HG03103 (cell line): ENCODE data around the gene CENPQ.
"Not testable (repeated sequence)": the region's sequence is repeated elsewhere in the genome, so short reads cannot be mapped to it uniquely, and the experiment has no call there.

Source experiments
- ATAC-seq: cut with Tn5 transposase; IDR thresholded peaks from one replicate; pipeline ENCODE4 v1.9.1; 2021; ENCODE audit warnings: low read depth; ENCODE audit not compliant: unreplicated experiment

Gene CENPQ

GRCh38 chr6:49462927-49463611 is at the start of gene CENPQ, which contains the start of gene MMUT:
Gene CENPQ (plus strand): TSS chr6:49463370. CDS start chr6:49470177, 6,807 bp downstream.
Gene MMUT (minus strand): TSS chr6:49463253. CDS start chr6:49459466, 3,787 bp downstream.
- peak; percentile 98 for ATAC-seq

- no peak for ATAC-seq
Observed at GRCh38 chr6:49415358-49415757, 47.8 kb upstream of the CENPQ start.

- ATAC-seq = no peak
Observed at GRCh38 chr6:49416195-49416594, 47.0 kb upstream of the CENPQ start.

GRCh38 chr6:49423817-49424216 is 39.4 kb upstream of the CENPQ start:
- ATAC-seq = no peak

GRCh38 chr6:49430187-49430586 is 33.0 kb upstream of the CENPQ start:
- ATAC-seq = no peak

GRCh38 chr6:49430866-49431265 is 32.3 kb upstream of the CENPQ start:
- ATAC-seq = no peak

- ATAC-seq = no peak
Observed at GRCh38 chr6:49453221-49453620, 9.9 kb upstream of the CENPQ start.

GRCh38 chr6:49454787-49455709 is 8.1 kb upstream of the CENPQ start:
- ATAC-seq = peak; percentile 61

- ATAC-seq = no peak
Observed at GRCh38 chr6:49457771-49458170, 5.4 kb upstream of the CENPQ start.

GRCh38 chr6:49462071-49462470 is 1.1 kb upstream of the CENPQ start:
- ATAC-seq = no peak

GRCh38 chr6:49462599-49462926 is 607 bp upstream of the CENPQ start:
- ATAC-seq = peak; percentile 2

- no peak for ATAC-seq
Observed at GRCh38 chr6:49463612-49463967, 420 bp downstream of the CENPQ start.

GRCh38 chr6:49464691-49465090 is 1.5 kb downstream of the CENPQ start:
- no peak for ATAC-seq

- ATAC-seq = no peak
Observed at GRCh38 chr6:49468042-49468441, 4.9 kb downstream of the CENPQ start.

- not testable (repeated sequence) for ATAC-seq
Observed at GRCh38 chr6:49476564-49476963, 13.4 kb downstream of the CENPQ start.

GRCh38 chr6:49479308-49479970 is 16.3 kb downstream of the CENPQ start:
- no peak for ATAC-seq

GRCh38 chr6:49481846-49482245 is 18.7 kb downstream of the CENPQ start:
- not testable (repeated sequence) for ATAC-seq

GRCh38 chr6:49483380-49483779 is 20.2 kb downstream of the CENPQ start:
- ATAC-seq = not testable (repeated sequence)

- ATAC-seq = no peak
Observed at GRCh38 chr6:49490633-49491032, 27.5 kb downstream of the CENPQ start.

GRCh38 chr6:49497304-49497703 is 34.1 kb downstream of the CENPQ start:
- no peak for ATAC-seq

- no peak for ATAC-seq
Observed at GRCh38 chr6:49499126-49499525, 36.0 kb downstream of the CENPQ start.
